BJ (cell line): ENCODE results near the gene GPR160. TPM values are rescaled to one million over a fixed set of nuclear protein-coding genes. Genes with fewer than 3 reads are reported as not detected.

Experiments used
- CTCF ChIA-PET: fragments of 350-600 bp; formaldehyde crosslinking; extraction: SDS; loops from one replicate; lab custom pipeline; 2021; ENCODE audit warnings: antibody characterized with exemption, inconsistent platforms; lab: Yijun Ruan, JAX
- POLR2A ChIA-PET: fragments of 300-600 bp; sonication (Branson Sonifier 250); formaldehyde crosslinking; extraction: SDS; loops from one replicate; lab custom pipeline; 2021; ENCODE audit warnings: antibody characterized with exemption; lab: Charles Lee
- DNase-seq: peaks from one replicate; pipeline ENCODE4 v3.0.0-alpha.2; 2011; ENCODE audit warnings: low read depth
- H3K27me3 ChIP-seq: 2 replicates; pipeline ENCODE4 v1.6.0; 2011; ENCODE audit warnings: low read length; ENCODE audit not compliant: control insufficient read depth, insufficient read depth
- H3K36me3 ChIP-seq: 2 replicates; pipeline ENCODE4 v1.5.1; 2011; ENCODE audit warnings: low read length; ENCODE audit not compliant: control insufficient read depth, insufficient read depth
- H3K4me3 ChIP-seq: 2 replicates; pipeline ENCODE4 v1.5.1; 2011; ENCODE audit warnings: low read depth, mild to moderate bottlenecking, control low read depth, low read length
- CTCF ChIP-seq: IDR thresholded peaks from 2 replicates; pipeline ENCODE4 v1.5.1; 2011; ENCODE audit warnings: low read depth, mild to moderate bottlenecking, control low read depth, inconsistent platforms, low read length, moderate library complexity; ENCODE audit not compliant: insufficient read depth
- polyA plus RNA-seq: library from polyadenylated mRNA; depleted of rRNA; stranded (reverse); fragments of >200 nt; gene quantifications from 2 replicates; pipeline ENCODE4 v1.2.3, GENCODE V29; 2011

Gene GPR160
- polyA plus RNA-seq, 1 experiment: 0.09 TPM

GRCh38 chr3:170063691-170064090 is 25.9 kb downstream of the GPR160 start:
- no peak for DNase-seq
- Histone ChIP-seq H3K27me3 (no peaks in the 10 kb centered on the region), H3K4me3 (no peak overlapping the region), H3K36me3 (no peaks in the 10 kb centered on the region)
- ChIA-PET POLR2A (no interaction called here), CTCF (no interaction called here)
- TF ChIP-seq CTCF: no peak

- ChIA-PET CTCF (no interaction called here), POLR2A (no interaction called here)
Observed at GRCh38 chr3:170064108-170064507, 26.3 kb downstream of the GPR160 start.

GRCh38 chr3:170075441-170076091 is 37.8 kb downstream of the GPR160 start:
- TF ChIP-seq CTCF: no peak
- DNase-seq: no peak
- POLR2A ChIA-PET: no interaction called here
- no peaks in the 10 kb centered on the region for H3K27me3 ChIP-seq
- no peaks in the 10 kb centered on the region for H3K36me3 ChIP-seq
- CTCF ChIA-PET: no interaction called here
- H3K4me3 ChIP-seq: no peak overlapping the region

More at GRCh38 chr3:170064108-170064507, 26.3 kb downstream of the GPR160 start:
- Histone ChIP-seq H3K27me3 (no peaks in the 10 kb centered on the region), H3K4me3 (no peak overlapping the region), H3K36me3 (no peaks in the 10 kb centered on the region)
- no peak for TF ChIP-seq CTCF
- no peak for DNase-seq

- DNase-seq: no peak
- TF ChIP-seq CTCF: no peak
- no peaks in the 10 kb centered on the region for H3K36me3 ChIP-seq
- POLR2A ChIA-PET: interaction anchor here (0.5 kb wide), 1 partner anchor 24 kb away, joined by 3 read pairs; no protein-coding TSS in a partner anchor
- H3K27me3 ChIP-seq: no peaks in the 10 kb centered on the region
- CTCF ChIA-PET: no interaction called here
- H3K4me3 ChIP-seq: no peak overlapping the region
Observed at GRCh38 chr3:170076715-170077238, 39.0 kb downstream of the GPR160 start.

- DNase-seq: no peak
- ChIA-PET POLR2A (no interaction called here), CTCF (interaction anchor here (1.0 kb wide), 1 partner anchor 15 kb away, joined by 5 read pairs; no protein-coding TSS in a partner anchor)
- TF ChIP-seq CTCF: no peak
- no peaks in the 10 kb centered on the region for H3K27me3 ChIP-seq
- no peak overlapping the region for H3K4me3 ChIP-seq
- H3K36me3 ChIP-seq: no peaks in the 10 kb centered on the region
Observed at GRCh38 chr3:170077361-170077760, 39.6 kb downstream of the GPR160 start.
